Measurements from ENCODE around the gene MIF. TPM values are rescaled to one million over a fixed set of nuclear protein-coding genes. Genes with fewer than 3 reads are reported as not detected.
A peak's percentile ranks its signal among the peaks of the same experiment; 100 is the strongest.

Gene MIF
- total and polyA plus RNA-seq, 8 donors = 139 to 467 (median 211) TPM

- TF ChIP-seq, protein P1, sequence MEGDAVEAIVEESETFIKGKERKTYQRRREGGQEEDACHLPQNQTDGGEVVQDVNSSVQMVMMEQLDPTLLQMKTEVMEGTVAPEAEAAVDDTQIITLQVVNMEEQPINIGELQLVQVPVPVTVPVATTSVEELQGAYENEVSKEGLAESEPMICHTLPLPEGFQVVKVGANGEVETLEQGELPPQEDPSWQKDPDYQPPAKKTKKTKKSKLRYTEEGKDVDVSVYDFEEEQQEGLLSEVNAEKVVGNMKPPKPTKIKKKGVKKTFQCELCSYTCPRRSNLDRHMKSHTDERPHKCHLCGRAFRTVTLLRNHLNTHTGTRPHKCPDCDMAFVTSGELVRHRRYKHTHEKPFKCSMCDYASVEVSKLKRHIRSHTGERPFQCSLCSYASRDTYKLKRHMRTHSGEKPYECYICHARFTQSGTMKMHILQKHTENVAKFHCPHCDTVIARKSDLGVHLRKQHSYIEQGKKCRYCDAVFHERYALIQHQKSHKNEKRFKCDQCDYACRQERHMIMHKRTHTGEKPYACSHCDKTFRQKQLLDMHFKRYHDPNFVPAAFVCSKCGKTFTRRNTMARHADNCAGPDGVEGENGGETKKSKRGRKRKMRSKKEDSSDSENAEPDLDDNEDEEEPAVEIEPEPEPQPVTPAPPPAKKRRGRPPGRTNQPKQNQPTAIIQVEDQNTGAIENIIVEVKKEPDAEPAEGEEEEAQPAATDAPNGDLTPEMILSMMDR (IDR thresholded peaks at IDR 0.05) = no peak
- Histone ChIP-seq H3K36me3 (peaks cover 0 to 21% of the 10 kb centered on the region in 2 donors), H3K4me3 (no peak overlapping the region), H3K9me3 (no peaks in the 10 kb centered on the region), H3K4me1 (peaks cover 10 to 20% of the 10 kb centered on the region in 2 donors), H3K27ac (no peak overlapping the region), H3K27me3 (no peaks in the 10 kb centered on the region)
- intact Hi-C loops (cut with DNase I) = no loop called here
- ATAC-seq = no peak
- DNase-seq = no peak
Measured at GRCh38 chr22:23892706-23893105, 1.5 kb upstream of the MIF start.

- intact Hi-C loops (cut with DNase I) = no loop called here
- Histone ChIP-seq H3K4me3 (peak overlapping the region; percentile 68 to 86), H3K27ac (peak overlapping the region; percentile 87 to 92), H3K9me3 (no peaks in the 10 kb centered on the region), H3K36me3 (peaks cover 0 to 24% of the 10 kb centered on the region in 2 donors), H3K4me1 (peaks cover 8 to 24% of the 10 kb centered on the region in 2 donors), H3K27me3 (no peaks in the 10 kb centered on the region)
- TF ChIP-seq, protein P1 (IDR thresholded peaks at IDR 0.05) = no peak
- ATAC-seq (peak; percentile 1), DNase-seq (peak in 2 of 4 donors; percentile 17 to 32)
Measured at GRCh38 chr22:23893121-23893944, 850 bp upstream of the MIF start.

DNA sequence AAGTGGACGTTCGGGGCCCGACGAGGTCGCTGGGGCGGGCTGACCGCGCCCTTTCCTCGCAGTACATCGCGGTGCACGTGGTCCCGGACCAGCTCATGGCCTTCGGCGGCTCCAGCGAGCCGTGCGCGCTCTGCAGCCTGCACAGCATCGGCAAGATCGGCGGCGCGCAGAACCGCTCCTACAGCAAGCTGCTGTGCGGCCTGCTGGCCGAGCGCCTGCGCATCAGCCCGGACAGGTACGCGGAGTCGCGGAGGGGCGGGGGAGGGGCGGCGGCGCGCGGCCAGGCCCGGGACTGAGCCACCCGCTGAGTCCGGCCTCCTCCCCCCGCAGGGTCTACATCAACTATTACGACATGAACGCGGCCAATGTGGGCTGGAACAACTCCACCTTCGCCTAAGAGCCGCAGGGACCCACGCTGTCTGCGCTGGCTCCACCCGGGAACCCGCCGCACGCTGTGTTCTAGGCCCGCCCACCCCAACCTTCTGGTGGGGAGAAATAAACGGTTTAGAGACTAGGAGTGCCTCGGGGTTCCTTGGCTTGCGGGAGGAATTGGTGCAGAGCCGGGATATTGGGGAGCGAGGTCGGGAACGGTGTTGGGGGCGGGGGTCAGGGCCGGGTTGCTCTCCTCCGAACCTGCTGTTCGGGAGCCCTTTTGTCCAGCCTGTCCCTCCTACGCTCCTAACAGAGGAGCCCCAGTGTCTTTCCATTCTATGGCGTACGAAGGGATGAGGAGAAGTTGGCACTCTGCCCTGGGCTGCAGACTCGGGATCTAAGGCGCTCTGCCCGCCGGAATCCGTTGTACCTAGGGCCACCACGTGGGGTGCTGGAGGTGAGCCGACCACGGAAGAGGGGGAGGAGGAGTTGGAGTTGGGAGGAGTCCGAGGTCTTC lies 771 bp downstream of the MIF start:
- peak; percentile 76 for ATAC-seq
- Histone ChIP-seq H3K4me3 (peak overlapping the region; percentile 68 to 86), H3K27ac (peak overlapping the region; percentile 87 to 92), H3K36me3 (peaks cover 0 to 26% of the 10 kb centered on the region in 2 donors), H3K9me3 (no peaks in the 10 kb centered on the region), H3K4me1 (peaks cover 5 to 24% of the 10 kb centered on the region in 2 donors), H3K27me3 (no peaks in the 10 kb centered on the region)
- TF ChIP-seq, protein P1 (IDR thresholded peaks at IDR 0.05) = peak in 1 of 2 donors; percentile 20
- peak; percentile 72 to 91 (median 80) for DNase-seq
- intact Hi-C loops (cut with DNase I) = no loop called here

GRCh38 chr22:23895599-23896144 lies 1.5 kb downstream of the MIF start:
- peaks cover 0 to 26% of the 10 kb centered on the region in 2 donors for H3K36me3 ChIP-seq
- H3K9me3 ChIP-seq = no peaks in the 10 kb centered on the region
- H3K4me3 ChIP-seq = peak overlapping the region; percentile 68 to 86
- DNase-seq (no peak), ATAC-seq (no peak)
- intact Hi-C loops (cut with DNase I) = no loop called here
- peak overlapping the region; percentile 9 to 92 for H3K27ac ChIP-seq
- TF ChIP-seq, protein P1 (IDR thresholded peaks at IDR 0.05) = no peak
- H3K27me3 ChIP-seq = no peaks in the 10 kb centered on the region
- peaks cover 5 to 24% of the 10 kb centered on the region in 2 donors for H3K4me1 ChIP-seq

All from left lung (tissue), 10 donors.